C4-2B (cell line): ENCODE measurements around the gene PCARE.

Experiments
- H3K27ac ChIP-seq: fragments of 450-650 bp; 2 replicates; pipeline ENCODE4 v1.5.1; 2017
- ZFX ChIP-seq: fragments of 450-650 bp; IDR thresholded peaks from 2 replicates; pipeline ENCODE4 v1.6.1; 2017
- TF ChIP-seq, protein P1 (sequence below): fragments of 450-650 bp; conservative IDR thresholded peaks from 2 replicates; pipeline ENCODE4 v1.5.1; 2017; ENCODE audit warnings: mild to moderate bottlenecking

PCARE gene

DNA sequence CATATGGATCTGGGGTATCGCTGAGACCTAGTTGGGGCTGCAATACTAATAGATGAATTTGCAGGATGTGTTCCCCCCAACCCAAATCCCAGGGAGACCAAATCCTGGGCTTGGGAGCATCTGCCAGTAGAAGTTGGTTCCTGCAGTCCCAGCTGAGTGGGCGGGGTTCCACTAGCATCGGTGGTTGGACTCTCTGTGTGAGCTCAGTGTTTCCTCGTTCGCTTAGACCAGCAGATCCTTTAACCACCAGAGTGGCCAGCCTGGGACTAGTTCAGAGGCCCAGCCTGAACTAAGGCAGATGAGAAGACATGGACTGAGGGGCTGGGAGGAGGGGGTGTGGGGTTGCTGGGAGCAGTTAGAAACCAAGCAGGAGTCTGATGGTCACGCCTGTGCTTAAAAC lies 40.7 kb downstream of the PCARE start:
- no peak overlapping the region for H3K27ac ChIP-seq

DNA sequence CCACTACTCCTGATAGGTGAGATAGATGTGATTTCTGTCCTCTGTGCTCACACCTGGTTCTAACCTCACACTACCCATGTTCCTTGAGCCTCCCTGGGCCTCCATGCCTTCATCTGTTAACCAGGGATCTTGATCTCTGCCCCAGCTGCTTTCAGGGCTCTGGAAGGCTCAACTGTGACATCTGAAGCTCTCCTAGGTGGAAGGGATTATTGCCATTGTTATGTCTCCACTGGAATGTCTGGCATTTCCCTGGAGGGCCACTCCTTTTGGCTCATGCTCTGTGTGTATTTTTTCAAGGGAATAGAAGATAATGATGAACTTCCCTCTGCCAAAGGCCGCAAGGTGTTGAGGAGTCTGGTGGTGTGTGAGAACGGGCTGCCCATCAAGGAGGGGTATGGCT lies 41.2 kb downstream of the PCARE start:
- TF ChIP-seq, protein P1, sequence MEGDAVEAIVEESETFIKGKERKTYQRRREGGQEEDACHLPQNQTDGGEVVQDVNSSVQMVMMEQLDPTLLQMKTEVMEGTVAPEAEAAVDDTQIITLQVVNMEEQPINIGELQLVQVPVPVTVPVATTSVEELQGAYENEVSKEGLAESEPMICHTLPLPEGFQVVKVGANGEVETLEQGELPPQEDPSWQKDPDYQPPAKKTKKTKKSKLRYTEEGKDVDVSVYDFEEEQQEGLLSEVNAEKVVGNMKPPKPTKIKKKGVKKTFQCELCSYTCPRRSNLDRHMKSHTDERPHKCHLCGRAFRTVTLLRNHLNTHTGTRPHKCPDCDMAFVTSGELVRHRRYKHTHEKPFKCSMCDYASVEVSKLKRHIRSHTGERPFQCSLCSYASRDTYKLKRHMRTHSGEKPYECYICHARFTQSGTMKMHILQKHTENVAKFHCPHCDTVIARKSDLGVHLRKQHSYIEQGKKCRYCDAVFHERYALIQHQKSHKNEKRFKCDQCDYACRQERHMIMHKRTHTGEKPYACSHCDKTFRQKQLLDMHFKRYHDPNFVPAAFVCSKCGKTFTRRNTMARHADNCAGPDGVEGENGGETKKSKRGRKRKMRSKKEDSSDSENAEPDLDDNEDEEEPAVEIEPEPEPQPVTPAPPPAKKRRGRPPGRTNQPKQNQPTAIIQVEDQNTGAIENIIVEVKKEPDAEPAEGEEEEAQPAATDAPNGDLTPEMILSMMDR: no peak
- no peak for TF ChIP-seq ZFX
- no peak overlapping the region for H3K27ac ChIP-seq

More for the DNA sequence above, 40.7 kb downstream of the PCARE start:
- no peak for TF ChIP-seq ZFX
- TF ChIP-seq, protein P1: no peak

DNA sequence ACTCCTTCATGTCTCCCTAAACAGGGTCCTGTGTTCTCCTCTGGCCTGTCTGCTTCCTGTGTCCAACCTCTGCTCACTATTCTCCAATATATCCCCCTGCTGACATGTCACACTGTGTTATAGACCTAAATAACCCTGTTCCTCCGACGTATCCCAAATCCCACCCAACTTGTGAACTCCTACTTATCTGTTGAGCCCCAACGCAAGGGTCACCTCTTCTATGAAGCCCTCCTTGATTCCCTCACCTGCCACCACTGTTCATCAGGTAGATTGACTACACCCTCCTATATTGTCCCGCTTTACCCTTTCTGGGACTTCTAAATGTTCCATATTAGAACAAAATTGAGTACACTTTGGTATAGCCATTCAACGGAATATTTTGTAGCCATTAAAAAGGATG lies 42.1 kb downstream of the PCARE start:
- TF ChIP-seq, protein P1: no peak
- no peak for TF ChIP-seq ZFX
- H3K27ac ChIP-seq: no peak overlapping the region

DNA sequence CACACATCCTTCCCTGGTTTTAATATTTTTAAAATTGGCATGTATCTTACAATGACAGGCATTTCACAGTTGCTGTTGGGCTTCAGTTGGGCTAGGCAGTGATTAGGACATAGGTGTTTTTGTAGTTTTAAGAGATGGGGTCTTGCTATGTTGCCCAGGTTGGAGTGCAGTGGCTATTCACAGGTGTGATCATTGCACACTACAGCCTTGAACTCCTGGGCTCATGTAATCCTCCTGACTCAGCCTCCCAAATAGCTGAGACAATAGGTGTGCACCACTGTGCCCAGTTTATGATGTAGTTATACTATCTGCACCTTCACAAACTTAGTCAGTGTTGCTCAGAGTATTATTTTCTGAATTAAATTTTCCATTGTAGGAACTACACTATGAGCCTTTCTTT lies 43.3 kb downstream of the PCARE start:
- TF ChIP-seq, protein P1: no peak
- no peak for TF ChIP-seq ZFX
- no peak overlapping the region for H3K27ac ChIP-seq

- no peak for TF ChIP-seq ZFX
- TF ChIP-seq, protein P1: no peak
- no peak overlapping the region for H3K27ac ChIP-seq
Measured at GRCh38 chr2:29025711-29026110, 48.6 kb downstream of the PCARE start.

- H3K27ac ChIP-seq: no peak overlapping the region
- TF ChIP-seq ZFX: no peak
- TF ChIP-seq, protein P1: no peak
Measured at GRCh38 chr2:29024882-29025430, 49.4 kb downstream of the PCARE start.

GRCh38 chr2:29023188-29023587 lies 51.1 kb downstream of the PCARE start:
- TF ChIP-seq, protein P1: no peak
- TF ChIP-seq ZFX: no peak
- H3K27ac ChIP-seq: no peak overlapping the region
